Endothelial cell of umbilical vein (primary cell): Measurements from ENCODE around the gene SHCBP1L. TPM values are rescaled to one million over a fixed set of nuclear protein-coding genes. Genes with fewer than 3 reads are reported as not detected.

Source experiments
- BruUV-seq: library from RNA; stranded (reverse); fragments of 400-500 nt; replicated peaks from 2 replicates; lab custom pipeline; 2021; lab: Mats Ljungman, UMichigan
- CTCF ChIA-PET: fragments of 300-600, 350-600 bp; sonication (Branson Sonifier 250); formaldehyde crosslinking; loops from one replicate; lab custom pipeline; 2021; ENCODE audit warnings: antibody characterized with exemption, inconsistent platforms; lab: Charles Lee
- POLR2A ChIA-PET: fragments of 300-600, 350-600 bp; sonication (Branson Sonifier 250); formaldehyde crosslinking; loops from one replicate; lab custom pipeline; 2021; ENCODE audit warnings: antibody characterized with exemption, inconsistent platforms; lab: Charles Lee
- DNase-seq: peaks from one replicate; pipeline ENCODE4 v3.0.0-alpha.2; 2011; ENCODE audit warnings: low read depth, low spot score
- FAIRE-seq: peaks from 2 replicates; lab custom pipeline; 2011; peaks lifted over from hg19 to GRCh38; lab: Jason Lieb, UNC
- H2AFZ ChIP-seq: 2 replicates; pipeline ENCODE4 v1.6.0; 2012; ENCODE audit warnings: low read depth, low read length, control low read depth, inconsistent platforms
- H3K27ac ChIP-seq: 2 replicates; pipeline ENCODE4 v1.5.1; 2011; ENCODE audit warnings: low read depth, mild to moderate bottlenecking, control low read depth, low read length, moderate library complexity; ENCODE audit not compliant: insufficient read depth
- H3K27me3 ChIP-seq, 2 experiments: 2 replicates each; pipeline versions ENCODE4 v1.6.0 to v1.6.1; 2011; ENCODE audit warnings: low read length in 2 of 2, mixed read lengths in 1 of 2; ENCODE audit not compliant: control insufficient read depth in 2 of 2, insufficient read depth in 2 of 2
- H3K36me3 ChIP-seq, 2 experiments: 2 replicates in 1 of 2; 3 replicates in 1 of 2; pipeline ENCODE4 v1.5.1; 2011; ENCODE audit warnings: low read length in 2 of 2, mild to moderate bottlenecking in 1 of 2, moderate library complexity in 1 of 2; ENCODE audit not compliant: control insufficient read depth in 2 of 2, insufficient read depth in 2 of 2; ENCODE audit errors: extremely low read depth in 1 of 2
- H3K4me1 ChIP-seq: 3 replicates; pipeline ENCODE4 v1.5.1; 2011; ENCODE audit warnings: mild to moderate bottlenecking, low read length; ENCODE audit not compliant: control insufficient read depth, insufficient read depth; ENCODE audit errors: extremely low read depth
- H3K4me2 ChIP-seq: 2 replicates; pipeline ENCODE4 v1.6.1; 2011; ENCODE audit warnings: low read length, control low read depth, mixed read lengths; ENCODE audit not compliant: insufficient read depth
- H3K4me3 ChIP-seq, 3 experiments: fragments of 200-600 bp in 1 of 3; sonication (generic), shearing (Covaris generic) in 1 of 3; replicated peaks in 1 of 3; 2 replicates each; pipeline ENCODE4 v1.5.1; 2011 to 2016; ENCODE audit warnings: control low read depth in 3 of 3, low read length in 3 of 3, mild to moderate bottlenecking in 2 of 3, inconsistent platforms in 1 of 3, low read depth in 1 of 3, moderate library complexity in 1 of 3; ENCODE audit not compliant: insufficient read depth in 1 of 3
- H3K79me2 ChIP-seq: 2 replicates; pipeline ENCODE4 v1.6.0; 2012; ENCODE audit warnings: low read length, inconsistent platforms; ENCODE audit not compliant: control insufficient read depth, insufficient read depth
- H3K9ac ChIP-seq: replicated peaks from 2 replicates; pipeline ENCODE3; 2011; ENCODE audit warnings: low read length, control low read depth; ENCODE audit not compliant: insufficient read depth; ENCODE audit errors: extremely low read depth
- H3K9me1 ChIP-seq: replicated peaks from 3 replicates; pipeline ENCODE4 v1.6.0; 2011; ENCODE audit warnings: mild to moderate bottlenecking, low read length; ENCODE audit not compliant: control insufficient read depth, insufficient read depth; ENCODE audit errors: extremely low read depth
- H3K9me3 ChIP-seq: replicated peaks from 2 replicates; pipeline ENCODE4 v1.5.1; 2012; ENCODE audit warnings: low read length, inconsistent platforms; ENCODE audit not compliant: control insufficient read depth, insufficient read depth
- H4K20me1 ChIP-seq: replicated peaks from 2 replicates; pipeline ENCODE3; 2011; ENCODE audit warnings: mild to moderate bottlenecking, low read length; ENCODE audit not compliant: control insufficient read depth, insufficient read depth; ENCODE audit errors: extremely low read depth
- EZH2 ChIP-seq: IDR thresholded peaks from 2 replicates; pipeline ENCODE4 v1.6.1; 2012; ENCODE audit warnings: borderline replicate concordance, low read depth, mild to moderate bottlenecking, moderate library complexity, low read length, inconsistent platforms; ENCODE audit not compliant: severe bottlenecking
- FOS ChIP-seq: IDR thresholded peaks from 2 replicates; pipeline ENCODE4 v1.6.1; 2011; ENCODE audit warnings: mild to moderate bottlenecking, low read length, moderate library complexity, borderline replicate concordance; ENCODE audit not compliant: insufficient read depth
- GATA2 ChIP-seq: IDR thresholded peaks from 2 replicates; pipeline ENCODE4 v1.7.0; 2011; ENCODE audit warnings: low read depth, mild to moderate bottlenecking, moderate library complexity, mixed read lengths, low read length; ENCODE audit not compliant: insufficient read length, insufficient read depth
- JUN ChIP-seq: IDR thresholded peaks from 2 replicates; pipeline ENCODE4 v1.6.1; 2011; ENCODE audit warnings: borderline replicate concordance, low read depth; ENCODE audit not compliant: insufficient read length, insufficient read depth
- MYC ChIP-seq: IDR thresholded peaks from one replicate; pipeline ENCODE4 v1.6.1; 2011; ENCODE audit warnings: mild to moderate bottlenecking, low read depth, low read length
- POLR2A ChIP-seq: IDR thresholded peaks from 2 replicates; pipeline ENCODE4 v1.6.1; 2012; ENCODE audit warnings: low read depth, mild to moderate bottlenecking, control low read depth, low read length
- POLR2AphosphoS5 ChIP-seq: IDR thresholded peaks from 2 replicates; pipeline ENCODE4 v1.6.1; 2012; ENCODE audit warnings: low read depth, mild to moderate bottlenecking, control low read depth, low read length, moderate library complexity; ENCODE audit not compliant: insufficient read depth
- dilution Hi-C: fragments of 300-500 bp; cut with MboI; formaldehyde crosslinking; loops from one replicate; pipeline ENCODE4 v1.15.0; 2019; ENCODE audit warnings: low sequenced_read_pairs; ENCODE audit not compliant: extremely low pct_ligation_motif_present
- intact Hi-C: fragments of 100-400 bp; cut with micrococcal nuclease; formaldehyde crosslinking; loops from one replicate; pipeline ENCODE4 v1.10.0; 2022
- polyA plus RNA-seq, 4 experiments: library from polyadenylated mRNA; depleted of rRNA in 3 of 4; stranded (reverse) in 3 of 4; unstranded in 1 of 4; fragments of >200 nt; gene quantifications; 2 replicates each; pipeline versions ENCODE4 v1.2.1 to v1.2.3, GENCODE V29; 2011 to 2012; ENCODE audit warnings: missing spikeins in 1 of 4
- small RNA-seq: library from RNA; depleted of rRNA; stranded (forward); fragments of <200 nt; gene quantifications from one replicate; pipeline ENCODE3, GENCODE V24; 2012; ENCODE audit warnings: low replicate concordance, low read depth; ENCODE audit not compliant: insufficient read depth, insufficient read length
- total RNA-seq: library from RNA; stranded (reverse); gene quantifications from 2 replicates; pipeline ENCODE4 v1.2.3, GENCODE V29; 2021
- TF ChIP-seq, protein P1 (sequence below): IDR thresholded peaks from 2 replicates; pipeline ENCODE4 v1.6.1; 2011; ENCODE audit not compliant: insufficient read depth, insufficient read length
- TF ChIP-seq, protein P2 (sequence below), 2 donors: IDR thresholded peaks; 1 replicate in 1 of 2; 2 replicates in 1 of 2; pipeline ENCODE4 v1.5.1; 2011; ENCODE audit warnings: low read length in 2 of 2, mild to moderate bottlenecking in 2 of 2, moderate library complexity in 2 of 2, control low read depth in 1 of 2, inconsistent platforms in 1 of 2, low read depth in 1 of 2; ENCODE audit not compliant: insufficient read depth in 1 of 2; ENCODE audit errors: extremely low read depth in 1 of 2

SHCBP1L gene
- total and polyA plus RNA-seq, 2 donors (not counting 3 experiments of a cell fraction or from before 2014, with no cell fraction given) = not detected

DNA sequence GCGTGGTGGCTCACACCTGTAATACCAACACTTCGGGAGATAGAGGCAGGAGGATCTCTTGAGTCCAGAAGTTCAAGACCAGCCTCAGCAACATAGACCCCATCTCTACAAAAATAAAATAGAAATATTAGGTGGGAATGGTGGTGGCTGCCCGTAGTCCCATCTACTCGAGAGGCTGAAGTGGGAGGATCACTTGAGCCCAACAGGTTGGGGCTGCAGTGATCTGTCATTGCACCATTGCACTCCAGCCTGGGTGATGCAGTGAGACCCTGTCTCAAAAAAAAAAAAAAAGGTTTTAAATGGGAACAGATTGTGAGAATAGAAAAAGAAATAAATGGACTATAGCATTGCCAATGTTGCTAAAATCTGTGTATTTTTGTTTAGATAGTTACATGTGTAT, 102.6 kb downstream of the SHCBP1L start:
- BruUV-seq = no TSS peak
- H3K4me3 ChIP-seq = no peak overlapping the region
- no peak overlapping the region for H3K27ac ChIP-seq
- no peak for FAIRE-seq
- TF ChIP-seq POLR2AphosphoS5 = no peak
- TF ChIP-seq, protein P1, sequence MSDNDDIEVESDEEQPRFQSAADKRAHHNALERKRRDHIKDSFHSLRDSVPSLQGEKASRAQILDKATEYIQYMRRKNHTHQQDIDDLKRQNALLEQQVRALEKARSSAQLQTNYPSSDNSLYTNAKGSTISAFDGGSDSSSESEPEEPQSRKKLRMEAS = no peak
- no peak for TF ChIP-seq FOS
- TF ChIP-seq MYC = no peak
- TF ChIP-seq GATA2 = no peak
- TF ChIP-seq, protein P2, sequence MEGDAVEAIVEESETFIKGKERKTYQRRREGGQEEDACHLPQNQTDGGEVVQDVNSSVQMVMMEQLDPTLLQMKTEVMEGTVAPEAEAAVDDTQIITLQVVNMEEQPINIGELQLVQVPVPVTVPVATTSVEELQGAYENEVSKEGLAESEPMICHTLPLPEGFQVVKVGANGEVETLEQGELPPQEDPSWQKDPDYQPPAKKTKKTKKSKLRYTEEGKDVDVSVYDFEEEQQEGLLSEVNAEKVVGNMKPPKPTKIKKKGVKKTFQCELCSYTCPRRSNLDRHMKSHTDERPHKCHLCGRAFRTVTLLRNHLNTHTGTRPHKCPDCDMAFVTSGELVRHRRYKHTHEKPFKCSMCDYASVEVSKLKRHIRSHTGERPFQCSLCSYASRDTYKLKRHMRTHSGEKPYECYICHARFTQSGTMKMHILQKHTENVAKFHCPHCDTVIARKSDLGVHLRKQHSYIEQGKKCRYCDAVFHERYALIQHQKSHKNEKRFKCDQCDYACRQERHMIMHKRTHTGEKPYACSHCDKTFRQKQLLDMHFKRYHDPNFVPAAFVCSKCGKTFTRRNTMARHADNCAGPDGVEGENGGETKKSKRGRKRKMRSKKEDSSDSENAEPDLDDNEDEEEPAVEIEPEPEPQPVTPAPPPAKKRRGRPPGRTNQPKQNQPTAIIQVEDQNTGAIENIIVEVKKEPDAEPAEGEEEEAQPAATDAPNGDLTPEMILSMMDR (IDR thresholded peaks at IDR 0.05; ENCODE audit: extremely low read depth in 1 of 2, insufficient read depth in 1 of 2, low read depth in 1 of 2, low read length in 2 of 2) = no peak
- no peak for TF ChIP-seq EZH2
- TF ChIP-seq JUN = no peak
- no peak for TF ChIP-seq POLR2A
- H3K9me3 ChIP-seq = no peaks in the 10 kb centered on the region
- dilution Hi-C loops = no loop called here
- no peak overlapping the region for H2AFZ ChIP-seq
- H3K4me1 ChIP-seq = no peaks in the 10 kb centered on the region
- peaks cover 92% of the 10 kb centered on the region for H3K79me2 ChIP-seq
- H3K36me3 ChIP-seq = peaks cover 37 to 39% of the 10 kb centered on the region in 2 experiments
- no peak overlapping the region for H3K4me2 ChIP-seq
- POLR2A ChIA-PET = no interaction called here
- no peak overlapping the region for H3K9ac ChIP-seq
- H3K27me3 ChIP-seq = no peaks in the 10 kb centered on the region
- intact Hi-C loops = loop anchor here (5.0 kb wide), 1 partner anchor 37 kb away; no protein-coding TSS in a partner anchor
- CTCF ChIA-PET = no interaction called here
- H4K20me1 ChIP-seq = peaks cover 19% of the 10 kb centered on the region
- H3K9me1 ChIP-seq = no peaks in the 10 kb centered on the region
- no peak for DNase-seq

Small RNA genes lying within 50 kb of the gene (small RNA-seq; reads per million reads assigned to genes)
- gene HMGN1P4 (not detected), gene RNU6-41P (not detected)

Other genes with a start within 250 kb of the SHCBP1L start
- gene NPL, start 163.4 kb downstream of the SHCBP1L start, total RNA-seq = 0.75 and 1.3 TPM in 2 replicates
- 0.14 TPM in 1 of 2 replicates, not detected in the other for gene NPL, start 163.4 kb downstream of the SHCBP1L start, polyA plus RNA-seq
- gene DHX9, start 113.8 kb downstream of the SHCBP1L start, total RNA-seq = 219 and 220 TPM in 2 replicates
- gene DHX9, start 113.8 kb downstream of the SHCBP1L start, polyA plus RNA-seq = 93.1 and 142 TPM in 2 replicates
- gene LAMC1, start 70.3 kb upstream of the SHCBP1L start, total RNA-seq = 202 and 216 TPM in 2 replicates
- gene LAMC1, start 70.3 kb upstream of the SHCBP1L start, polyA plus RNA-seq = 81.6 and 92.5 TPM in 2 replicates
- gene LAMC2, start 233.1 kb upstream of the SHCBP1L start, total RNA-seq = 0.82 and 4.0 TPM in 2 replicates
- 0.14 and 0.23 TPM in 2 replicates for gene LAMC2, start 233.1 kb upstream of the SHCBP1L start, polyA plus RNA-seq